ENCODE data around the gene ITGA1. TPM values are rescaled to one million over a fixed set of nuclear protein-coding genes. Genes with fewer than 3 reads are reported as not detected.
A peak's percentile ranks its signal among the peaks of the same experiment; 100 is the strongest.

Gene ITGA1
- 10 to 100 TPM; 41.8 to 94.0 (median 69.6) TPM for total RNA-seq

DNA sequence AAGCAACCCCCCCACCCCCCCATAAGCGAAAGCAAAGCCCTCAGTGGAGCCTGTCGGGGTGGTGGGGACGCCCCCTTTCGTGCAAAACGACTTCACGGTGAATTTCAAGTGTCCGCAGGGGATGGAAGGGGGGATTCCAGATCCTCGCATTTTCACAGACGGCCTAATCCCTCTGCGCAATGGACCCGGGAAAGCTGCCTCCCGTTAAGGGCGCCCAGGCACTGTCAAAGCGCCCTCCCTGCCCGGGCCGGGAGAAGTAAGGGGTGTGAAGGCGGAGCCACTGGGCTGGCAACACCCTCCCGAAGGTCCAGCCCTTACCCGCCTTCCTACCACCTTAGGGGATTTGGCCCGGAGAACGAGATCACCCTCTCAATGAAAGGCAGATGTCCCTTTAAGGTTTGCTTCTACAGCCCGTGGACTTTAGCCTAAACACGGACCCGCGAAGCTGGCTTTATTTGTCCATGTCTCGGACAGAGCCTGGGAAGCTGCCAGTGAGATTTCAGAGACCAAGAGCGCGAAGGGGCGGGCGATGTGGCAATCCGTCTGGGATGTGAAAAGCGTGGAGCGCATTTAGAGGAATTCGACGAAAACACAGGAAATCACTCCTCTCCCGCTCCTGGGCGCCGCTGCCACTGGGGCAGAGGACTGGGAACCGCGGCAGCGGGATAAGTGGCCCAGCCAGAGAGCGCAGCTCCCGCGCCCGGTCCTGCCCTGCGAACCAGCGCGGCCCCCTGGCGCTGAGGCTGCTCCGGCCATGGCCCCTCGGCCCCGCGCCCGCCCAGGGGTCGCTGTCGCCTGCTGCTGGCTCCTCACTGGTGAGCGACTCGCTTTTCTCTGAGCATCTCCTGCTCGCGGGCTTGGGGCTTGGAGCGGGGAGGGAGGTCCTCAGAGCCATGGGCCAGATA is at the start of gene ITGA1, which contains the start of gene PELO:
Gene ITGA1, plus strand, starts transcription at position 317 of the 905 bp plus-strand sequence. Its CDS starts 438 bp downstream, at position 755.
Gene PELO, plus strand, starts transcription at position 317 of the 905 bp plus-strand sequence. CDS start 12,479 bp downstream, outside the sequence.
- Histone ChIP-seq H3K9me3 (no peaks in the 10 kb centered on the region), H3K4me3 (peak within 1 kb of the TSS; percentile 51 to 59), H3K4me1 (no peaks in the 10 kb centered on the region), H3K27ac (peak within 1 kb of the TSS; percentile 96), H3K27me3 (no peaks in the 10 kb centered on the region), H3K36me3 (no peaks in the 10 kb centered on the region)
- intact Hi-C loops (cut with DNase I; ENCODE audit: low total_unique reads): loop anchor here (5.0 kb wide), 1 partner anchor 129 kb away; no protein-coding TSS in a partner anchor
- peak; percentile 84 to 85 for DNase-seq
- TF ChIP-seq POLR2A (IDR thresholded peaks at IDR 0.05) (peak; percentile 49 to 60), CTCF (IDR thresholded peaks at IDR 0.05) (peak; percentile 49 to 71 (median 65))

DNA sequence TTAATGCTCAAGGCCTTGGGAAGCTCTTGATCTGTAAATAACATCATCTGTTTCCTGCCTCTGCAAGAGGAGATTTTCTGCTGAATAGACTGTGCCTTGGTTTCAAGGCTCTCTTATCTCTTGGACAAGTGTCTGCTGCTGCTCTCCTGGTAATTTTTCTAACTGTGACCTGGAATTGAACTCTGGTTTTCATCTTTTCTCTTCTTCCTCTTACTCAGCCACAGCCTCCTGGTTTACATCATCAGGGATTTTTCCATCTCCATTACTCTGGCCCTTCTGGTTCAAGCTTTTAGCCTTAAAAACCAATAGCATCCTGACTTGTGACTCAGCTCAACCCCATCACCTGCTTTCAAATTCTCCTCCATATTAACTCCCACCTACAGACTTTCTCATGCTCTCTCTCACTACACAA is 49.6 kb upstream of the ITGA1 start:
- Histone ChIP-seq H3K36me3 (no peaks in the 10 kb centered on the region), H3K9me3 (no peaks in the 10 kb centered on the region), H3K4me1 (no peaks in the 10 kb centered on the region), H3K27ac (no peak overlapping the region), H3K4me3 (no peak overlapping the region), H3K27me3 (no peaks in the 10 kb centered on the region)
- no peak for DNase-seq
- intact Hi-C loops (cut with DNase I; ENCODE audit: low total_unique reads): no loop called here
- TF ChIP-seq CTCF (IDR thresholded peaks at IDR 0.05) (no peak), POLR2A (IDR thresholded peaks at IDR 0.05) (no peak)

GRCh38 chr5:52740007-52740406 is 47.7 kb upstream of the ITGA1 start:
- Histone ChIP-seq H3K4me3 (no peak overlapping the region), H3K9me3 (no peaks in the 10 kb centered on the region), H3K36me3 (no peaks in the 10 kb centered on the region), H3K27me3 (no peaks in the 10 kb centered on the region), H3K4me1 (no peaks in the 10 kb centered on the region), H3K27ac (no peak overlapping the region)
- TF ChIP-seq POLR2A (IDR thresholded peaks at IDR 0.05): no peak
- no peak for TF ChIP-seq CTCF (IDR thresholded peaks at IDR 0.05)
- intact Hi-C loops (cut with DNase I; ENCODE audit: low total_unique reads): no loop called here
- DNase-seq: no peak

GRCh38 chr5:52743012-52743411 is 44.7 kb upstream of the ITGA1 start:
- Histone ChIP-seq H3K27ac (no peak overlapping the region), H3K4me1 (no peaks in the 10 kb centered on the region)

More at GRCh38 chr5:52743012-52743411, 44.7 kb upstream of the ITGA1 start:
- H3K36me3 ChIP-seq: no peaks in the 10 kb centered on the region
- no peaks in the 10 kb centered on the region for H3K9me3 ChIP-seq
- TF ChIP-seq CTCF (IDR thresholded peaks at IDR 0.05) (no peak), POLR2A (IDR thresholded peaks at IDR 0.05) (no peak)
- intact Hi-C loops (cut with DNase I; ENCODE audit: low total_unique reads): no loop called here
- no peak for DNase-seq
- no peak overlapping the region for H3K4me3 ChIP-seq
- H3K27me3 ChIP-seq: no peaks in the 10 kb centered on the region
